Body of pancreas (tissue), 4 donors: ENCODE results near the gene PCED1A. TPM values are rescaled to one million over a fixed set of nuclear protein-coding genes. Genes with fewer than 3 reads are reported as not detected.

Experiments used
- ATAC-seq: fragments of 150-250 bp; one replicate; pipeline ENCODE4 v1.9.1; 2016
- DNase-seq, 4 donors: peaks; one replicate each; pipeline ENCODE4 v3.0.0-alpha.2; 2019
- H3K27ac ChIP-seq, 4 donors: fragments of 200-600 bp; sonication (generic); 1 replicate in 3 of 4; 2 replicates in 1 of 4; pipeline versions ENCODE4 v1.5.1 to v1.6.1; 2016 to 2019; ENCODE audit warnings: mild to moderate bottlenecking in 1 of 4, mixed read lengths in 1 of 4, moderate library complexity in 1 of 4
- H3K27me3 ChIP-seq, 2 donors: fragments of 200-600 bp; sonication (generic); one replicate each; pipeline ENCODE4 v1.6.0; 2016; ENCODE audit warnings: mild to moderate bottlenecking in 1 of 2
- H3K36me3 ChIP-seq, 2 donors: fragments of 200-600 bp; sonication (generic); replicated peaks in 1 of 2; 2 replicates each; pipeline ENCODE4 v1.5.1; 2016; ENCODE audit warnings: low read depth in 2 of 2; ENCODE audit not compliant: insufficient read depth in 1 of 2
- H3K4me1 ChIP-seq: fragments of 200-600 bp; sonication (generic); one replicate; pipeline ENCODE4 v1.6.0; 2016
- H3K4me3 ChIP-seq, 2 donors: fragments of 200-600 bp; sonication (generic); 1 replicate in 1 of 2; 2 replicates in 1 of 2; pipeline ENCODE4 v1.5.1; 2016 to 2019
- H3K9me3 ChIP-seq, 3 donors: fragments of 200-600 bp; sonication (generic); 1 replicate in 2 of 3; 2 replicates in 1 of 3; pipeline ENCODE4 v1.5.1; 2016
- POLR2A ChIP-seq, 3 donors: fragments of 450-650 bp; IDR thresholded peaks; one replicate each; pipeline ENCODE4 v1.6.1; 2016; ENCODE audit warnings: antibody characterized with exemption in 3 of 3, mild to moderate bottlenecking in 2 of 3
- WGBS, 2 donors: methylation state at CpG; one replicate each; pipeline ENCODE4 v1.1.5; 2017; 5-methylcytosine and 5-hydroxymethylcytosine counted together
- intact Hi-C: fragments of 100-400 bp; cut with DNase I; formaldehyde crosslinking; loops from one replicate; pipeline ENCODE4 v1.15.1; 2023
- total RNA-seq, 2 donors: library from RNA; depleted of rRNA; stranded (reverse); fragments of >200 nt; gene quantifications; one replicate each; pipeline ENCODE4 v1.1.0, GENCODE V29; 2016
- TF ChIP-seq, protein P1 (sequence below), 7 experiments: fragments of 450-650 bp in 4 of 7; fragments of 200-600 bp in 3 of 7; sonication (generic) in 3 of 7; IDR thresholded peaks; one replicate each; pipeline ENCODE4 v1.5.1; 2016 to 2019; ENCODE audit warnings: antibody characterized with exemption in 7 of 7

The PCED1A gene
- total RNA-seq, 2 donors from 2014 or later: 26.5 to 48.1 TPM

DNA sequence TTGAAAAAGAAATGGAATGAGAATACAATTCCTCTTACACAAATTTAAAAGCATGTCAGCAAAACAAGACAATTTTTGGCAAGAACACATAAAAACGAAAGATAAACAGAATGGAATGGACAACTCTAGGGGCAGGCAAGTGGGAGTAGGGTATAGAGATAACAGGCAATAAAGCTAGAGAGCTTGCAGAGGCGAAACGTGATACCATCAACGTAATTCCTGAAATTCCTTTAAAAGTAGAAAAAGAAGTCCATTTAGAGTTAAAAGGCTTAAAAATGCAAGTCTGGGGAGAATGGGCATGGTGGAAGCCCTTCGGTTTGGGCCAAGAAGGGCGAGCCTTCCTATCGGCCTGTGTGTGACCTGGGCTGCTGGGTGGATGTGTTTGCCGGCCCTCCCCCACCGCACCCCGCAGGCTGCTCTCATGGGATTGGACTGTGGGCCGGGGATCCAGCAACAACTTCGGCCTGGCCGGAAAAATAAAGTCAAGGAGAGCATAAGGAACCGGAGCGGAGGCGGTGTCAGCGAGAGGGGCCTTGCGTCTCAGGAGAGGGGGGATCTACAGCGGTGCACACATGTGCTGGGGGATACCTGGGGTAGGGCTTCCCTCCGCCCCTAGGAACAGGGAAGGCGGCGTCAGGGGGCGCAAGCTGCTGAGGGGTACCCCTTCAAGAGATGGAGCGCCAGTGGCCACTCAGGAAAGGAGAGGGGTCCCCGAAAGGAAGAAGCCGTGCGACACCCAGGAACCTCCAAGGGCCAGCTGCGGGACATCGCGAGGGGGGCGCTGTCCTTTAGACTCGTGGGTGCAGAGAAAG is 20.2 kb downstream of the PCED1A start:
- Histone ChIP-seq H3K4me1 (peaks cover 4% of the 10 kb centered on the region), H3K27ac (no peak overlapping the region), H3K4me3 (no peak overlapping the region), H3K9me3 (no peaks in the 10 kb centered on the region), H3K27me3 (peaks cover 0 to 10% of the 10 kb centered on the region in 2 donors), H3K36me3 (no peaks in the 10 kb centered on the region)
- intact Hi-C loops: no loop called here
- 25 to 32% methylated on average over 24 to 32 of the region's 32 CpGs for WGBS, 2 donors
- ATAC-seq: no peak
- DNase-seq: no peak
- TF ChIP-seq, protein P1, sequence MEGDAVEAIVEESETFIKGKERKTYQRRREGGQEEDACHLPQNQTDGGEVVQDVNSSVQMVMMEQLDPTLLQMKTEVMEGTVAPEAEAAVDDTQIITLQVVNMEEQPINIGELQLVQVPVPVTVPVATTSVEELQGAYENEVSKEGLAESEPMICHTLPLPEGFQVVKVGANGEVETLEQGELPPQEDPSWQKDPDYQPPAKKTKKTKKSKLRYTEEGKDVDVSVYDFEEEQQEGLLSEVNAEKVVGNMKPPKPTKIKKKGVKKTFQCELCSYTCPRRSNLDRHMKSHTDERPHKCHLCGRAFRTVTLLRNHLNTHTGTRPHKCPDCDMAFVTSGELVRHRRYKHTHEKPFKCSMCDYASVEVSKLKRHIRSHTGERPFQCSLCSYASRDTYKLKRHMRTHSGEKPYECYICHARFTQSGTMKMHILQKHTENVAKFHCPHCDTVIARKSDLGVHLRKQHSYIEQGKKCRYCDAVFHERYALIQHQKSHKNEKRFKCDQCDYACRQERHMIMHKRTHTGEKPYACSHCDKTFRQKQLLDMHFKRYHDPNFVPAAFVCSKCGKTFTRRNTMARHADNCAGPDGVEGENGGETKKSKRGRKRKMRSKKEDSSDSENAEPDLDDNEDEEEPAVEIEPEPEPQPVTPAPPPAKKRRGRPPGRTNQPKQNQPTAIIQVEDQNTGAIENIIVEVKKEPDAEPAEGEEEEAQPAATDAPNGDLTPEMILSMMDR (IDR thresholded peaks at IDR 0.05): no peak
- TF ChIP-seq POLR2A (IDR thresholded peaks at IDR 0.05): no peak

DNA sequence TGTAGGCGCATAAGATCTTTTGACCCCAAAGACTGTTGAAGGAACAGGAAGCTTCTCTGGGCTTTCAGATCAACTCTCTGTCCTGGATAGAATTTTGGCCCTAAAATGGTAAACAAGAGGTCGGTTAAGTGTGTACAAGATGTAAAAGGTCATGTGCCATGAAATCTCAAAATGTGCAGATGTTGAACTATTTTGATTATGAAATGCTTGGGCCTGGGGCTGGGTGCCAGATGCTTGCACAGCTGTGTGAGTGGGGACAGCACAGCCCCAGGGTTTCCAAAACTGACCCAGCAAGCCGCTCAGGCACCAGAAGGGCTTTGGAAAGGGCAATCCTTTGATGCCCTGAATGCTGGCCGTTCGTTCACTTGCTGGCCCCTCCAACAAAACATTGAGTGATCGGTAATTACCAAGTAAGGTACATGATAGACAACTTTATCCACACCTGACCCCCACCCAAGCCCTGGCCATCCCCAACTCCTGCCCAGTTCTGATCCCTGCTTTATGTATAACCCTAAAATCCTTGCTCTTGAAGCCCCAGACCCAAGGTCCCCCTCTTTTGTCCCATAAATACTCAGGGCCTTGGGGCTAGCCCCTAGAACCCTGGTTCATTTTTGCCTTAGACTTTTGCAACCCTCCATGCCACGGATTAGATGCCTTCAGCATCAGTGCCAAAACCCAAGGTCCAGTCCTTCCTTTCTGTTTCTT is 22.4 kb downstream of the PCED1A start:
- Histone ChIP-seq H3K27ac (no peak overlapping the region), H3K4me1 (peaks cover 4% of the 10 kb centered on the region), H3K36me3 (no peaks in the 10 kb centered on the region), H3K9me3 (no peaks in the 10 kb centered on the region), H3K4me3 (no peak overlapping the region), H3K27me3 (peaks cover 0 to 10% of the 10 kb centered on the region in 2 donors)
- DNase-seq: peak in 2 of 4 donors; percentile 25 to 33
- TF ChIP-seq, protein P1 (IDR thresholded peaks at IDR 0.05): no peak
- no peak for TF ChIP-seq POLR2A (IDR thresholded peaks at IDR 0.05)
- intact Hi-C loops: no loop called here
- ATAC-seq: no peak
- WGBS, 2 donors: 71 to 75% methylated on average over 6 to 7 of the region's 7 CpGs

GRCh38 chr20:2817341-2817726 is 23.1 kb downstream of the PCED1A start:
- H3K27ac ChIP-seq: no peak overlapping the region
- intact Hi-C loops: no loop called here
- DNase-seq: no peak

DNA sequence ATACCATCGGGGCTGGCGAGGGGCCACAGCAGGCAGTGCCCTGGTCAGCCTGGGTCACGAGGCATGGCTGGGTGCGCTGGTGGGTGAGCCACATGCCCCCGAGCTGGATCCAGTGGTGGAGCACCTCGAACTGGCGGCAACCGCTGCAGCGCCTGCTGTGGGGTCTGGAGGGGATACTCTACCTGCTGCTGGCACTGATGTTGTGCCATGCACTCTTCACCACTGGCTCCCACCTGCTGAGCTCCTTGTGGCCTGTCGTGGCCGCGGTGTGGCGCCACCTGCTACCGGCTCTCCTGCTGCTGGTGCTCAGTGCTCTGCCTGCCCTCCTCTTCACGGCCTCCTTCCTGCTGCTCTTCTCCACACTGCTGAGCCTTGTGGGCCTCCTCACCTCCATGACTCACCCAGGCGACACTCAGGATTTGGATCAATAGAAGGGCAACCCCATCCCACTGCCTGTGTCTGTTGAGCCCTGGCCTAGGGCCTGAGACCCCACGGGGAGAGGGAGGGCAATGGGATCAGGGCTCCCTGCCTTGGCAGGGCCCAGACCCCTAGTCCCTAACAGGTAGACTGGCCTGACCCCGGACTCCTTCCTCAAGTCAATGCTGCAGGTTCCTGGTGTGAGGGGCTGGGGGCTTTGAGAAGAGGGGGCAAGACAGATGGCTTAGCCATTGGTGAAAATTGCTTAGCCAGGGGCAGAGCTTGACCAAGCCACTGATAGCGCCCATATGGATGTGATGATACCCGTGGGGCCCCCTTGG is 23.7 kb downstream of the PCED1A start:
- no peaks in the 10 kb centered on the region for H3K9me3 ChIP-seq
- no peaks in the 10 kb centered on the region for H3K36me3 ChIP-seq
- DNase-seq (no peak), ATAC-seq (no peak)
- intact Hi-C loops: no loop called here
- H3K27me3 ChIP-seq: peaks cover 0 to 10% of the 10 kb centered on the region in 2 donors
- TF ChIP-seq, protein P1 (IDR thresholded peaks at IDR 0.05): no peak
- TF ChIP-seq POLR2A (IDR thresholded peaks at IDR 0.05): no peak
- no peak overlapping the region for H3K4me3 ChIP-seq
- H3K27ac ChIP-seq: no peak overlapping the region
- peaks cover 4% of the 10 kb centered on the region for H3K4me1 ChIP-seq
- WGBS, 2 donors: 58 to 65% methylated on average over 9 to 20 of the region's 20 CpGs

More at GRCh38 chr20:2817341-2817726, 23.1 kb downstream of the PCED1A start:
- H3K9me3 ChIP-seq: no peaks in the 10 kb centered on the region
- no peaks in the 10 kb centered on the region for H3K36me3 ChIP-seq
- TF ChIP-seq, protein P1 (IDR thresholded peaks at IDR 0.05): no peak
- no peak for TF ChIP-seq POLR2A (IDR thresholded peaks at IDR 0.05)
- peaks cover 4% of the 10 kb centered on the region for H3K4me1 ChIP-seq
- no peak overlapping the region for H3K4me3 ChIP-seq
- 84 to 94% methylated on average over 2 of the region's 2 CpGs for WGBS, 2 donors
- ATAC-seq: no peak
- H3K27me3 ChIP-seq: peaks cover 0 to 10% of the 10 kb centered on the region in 2 donors
